ENCODE data around the gene WDR31.

GRCh38 chr9:113290052-113290607 lies 49.9 kb downstream of the WDR31 start:
- no peak for TF ChIP-seq POLR2A (IDR thresholded peaks at IDR 0.05; ENCODE audit: low read depth, low read length)
- no peak for TF ChIP-seq MXI1 (IDR thresholded peaks at IDR 0.05; ENCODE audit: borderline replicate concordance, low read depth, low read length)
- TF ChIP-seq MAFK (IDR thresholded peaks at IDR 0.05; ENCODE audit: low read depth, low read length) = no peak
- TF ChIP-seq, protein P1, sequence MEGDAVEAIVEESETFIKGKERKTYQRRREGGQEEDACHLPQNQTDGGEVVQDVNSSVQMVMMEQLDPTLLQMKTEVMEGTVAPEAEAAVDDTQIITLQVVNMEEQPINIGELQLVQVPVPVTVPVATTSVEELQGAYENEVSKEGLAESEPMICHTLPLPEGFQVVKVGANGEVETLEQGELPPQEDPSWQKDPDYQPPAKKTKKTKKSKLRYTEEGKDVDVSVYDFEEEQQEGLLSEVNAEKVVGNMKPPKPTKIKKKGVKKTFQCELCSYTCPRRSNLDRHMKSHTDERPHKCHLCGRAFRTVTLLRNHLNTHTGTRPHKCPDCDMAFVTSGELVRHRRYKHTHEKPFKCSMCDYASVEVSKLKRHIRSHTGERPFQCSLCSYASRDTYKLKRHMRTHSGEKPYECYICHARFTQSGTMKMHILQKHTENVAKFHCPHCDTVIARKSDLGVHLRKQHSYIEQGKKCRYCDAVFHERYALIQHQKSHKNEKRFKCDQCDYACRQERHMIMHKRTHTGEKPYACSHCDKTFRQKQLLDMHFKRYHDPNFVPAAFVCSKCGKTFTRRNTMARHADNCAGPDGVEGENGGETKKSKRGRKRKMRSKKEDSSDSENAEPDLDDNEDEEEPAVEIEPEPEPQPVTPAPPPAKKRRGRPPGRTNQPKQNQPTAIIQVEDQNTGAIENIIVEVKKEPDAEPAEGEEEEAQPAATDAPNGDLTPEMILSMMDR (conservative IDR thresholded peaks at IDR 0.05; ENCODE audit: low read depth, low read length) = no peak
- TF ChIP-seq BHLHE40 (IDR thresholded peaks at IDR 0.05; ENCODE audit: low read depth, low read length) = no peak
- TF ChIP-seq RFX5 (IDR thresholded peaks at IDR 0.05; ENCODE audit: low read depth, low read length) = no peak
- TF ChIP-seq RCOR1 (IDR thresholded peaks at IDR 0.05; ENCODE audit: insufficient replicate concordance, low read length) = no peak
- TF ChIP-seq USF2 (IDR thresholded peaks at IDR 0.05; ENCODE audit: low read depth, low read length) = no peak
- no peak for TF ChIP-seq MAZ (IDR thresholded peaks at IDR 0.05; ENCODE audit: borderline replicate concordance, low read depth, low read length)
- TF ChIP-seq, protein P2, sequence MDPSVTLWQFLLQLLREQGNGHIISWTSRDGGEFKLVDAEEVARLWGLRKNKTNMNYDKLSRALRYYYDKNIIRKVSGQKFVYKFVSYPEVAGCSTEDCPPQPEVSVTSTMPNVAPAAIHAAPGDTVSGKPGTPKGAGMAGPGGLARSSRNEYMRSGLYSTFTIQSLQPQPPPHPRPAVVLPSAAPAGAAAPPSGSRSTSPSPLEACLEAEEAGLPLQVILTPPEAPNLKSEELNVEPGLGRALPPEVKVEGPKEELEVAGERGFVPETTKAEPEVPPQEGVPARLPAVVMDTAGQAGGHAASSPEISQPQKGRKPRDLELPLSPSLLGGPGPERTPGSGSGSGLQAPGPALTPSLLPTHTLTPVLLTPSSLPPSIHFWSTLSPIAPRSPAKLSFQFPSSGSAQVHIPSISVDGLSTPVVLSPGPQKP (IDR thresholded peaks at IDR 0.05; ENCODE audit: borderline replicate concordance, low read depth, low read length) = no peak
- TF ChIP-seq RAD21 (IDR thresholded peaks at IDR 0.05; ENCODE audit: low read length) = no peak

All from IMR-90 (cell line).